Subcutaneous adipose tissue (tissue), 4 donors: Measurements from ENCODE around the gene CPXM2. TPM values are rescaled to one million over a fixed set of nuclear protein-coding genes. Genes with fewer than 3 reads are reported as not detected.

Source experiments
- CTCF ChIP-seq: fragments of 450-650 bp; IDR thresholded peaks from one replicate; pipeline ENCODE4 v1.5.1; 2016; ENCODE audit warnings: low read depth, mild to moderate bottlenecking, control low read depth, antibody characterized with exemption, moderate library complexity
- total RNA-seq, 4 donors: library from RNA; depleted of rRNA; stranded (reverse); fragments of >200 nt; gene quantifications; one replicate each; pipeline ENCODE4 v1.1.0, GENCODE V29; 2016

Gene CPXM2
- total RNA-seq, 4 donors from 2014 or later: 4.4 to 11.7 (median 6.7) TPM

DNA sequence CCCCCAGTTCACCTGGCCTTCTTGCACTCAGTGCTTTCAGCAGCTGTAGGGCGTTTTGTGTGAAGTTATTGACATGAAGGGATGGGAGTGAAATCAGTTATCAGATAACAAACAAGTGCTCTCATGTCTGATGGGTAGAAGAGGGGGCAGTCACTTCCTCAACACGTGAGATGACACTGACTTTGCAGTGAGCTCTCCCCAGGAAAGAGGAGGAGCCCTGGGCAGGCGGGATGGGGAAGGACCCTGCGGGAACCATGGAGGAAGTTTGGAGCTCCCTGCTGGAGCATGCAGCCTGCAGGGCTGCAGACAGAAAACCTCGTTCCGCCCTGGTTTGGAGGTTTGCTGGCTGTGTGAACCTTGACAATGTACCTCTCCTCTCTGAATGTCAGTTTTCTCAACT lies 186.8 kb downstream of the CPXM2 start:
- no peak for TF ChIP-seq CTCF

DNA sequence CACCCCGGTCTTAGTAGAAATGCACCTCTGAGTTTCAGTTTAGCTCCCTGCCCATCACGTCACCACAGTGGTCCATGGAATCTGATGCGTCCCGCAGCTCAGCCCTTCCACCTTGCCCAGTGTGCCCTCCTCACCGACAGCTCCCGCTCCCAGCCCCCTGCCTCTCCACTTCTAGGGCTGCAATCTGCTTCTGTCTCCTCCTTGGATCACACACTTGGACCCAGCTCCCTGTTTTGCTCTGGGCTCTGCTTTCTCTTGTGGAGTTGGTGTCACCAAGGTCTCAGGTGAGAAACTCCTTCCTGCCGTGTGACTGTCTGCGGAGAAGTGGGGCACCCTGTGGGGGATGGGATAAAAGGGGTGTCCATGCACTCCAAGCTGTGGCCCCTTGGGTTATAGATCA lies 187.5 kb downstream of the CPXM2 start:
- no peak for TF ChIP-seq CTCF

DNA sequence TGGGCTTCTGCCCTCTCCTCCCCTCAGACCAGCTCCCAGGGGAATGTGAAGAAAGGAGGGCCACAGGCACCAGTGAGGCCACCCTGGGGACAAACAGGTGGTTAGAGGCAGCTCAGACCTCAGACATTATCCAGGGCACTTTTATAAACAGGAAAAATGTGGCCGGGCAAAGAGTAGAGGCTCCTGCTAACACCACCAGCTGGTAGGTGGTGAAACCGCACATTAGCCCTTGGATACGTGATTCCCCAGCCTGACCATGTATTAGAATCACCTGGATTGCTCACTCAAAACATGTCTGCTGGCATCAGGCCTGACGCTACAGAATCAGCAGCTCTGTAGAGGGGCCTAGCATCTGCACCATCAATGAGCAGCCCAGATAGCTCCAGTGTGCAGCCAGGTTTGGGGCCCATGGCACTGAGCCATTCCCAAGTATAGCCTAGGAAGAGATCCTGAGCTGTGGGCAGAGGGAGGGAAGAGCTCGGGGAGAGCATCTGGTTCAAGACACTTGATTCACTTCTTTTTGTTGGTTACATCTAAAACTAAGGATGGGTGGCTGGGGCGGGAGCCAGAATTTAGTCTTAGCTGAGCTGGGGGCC lies 188.3 kb downstream of the CPXM2 start:
- no peak for TF ChIP-seq CTCF

Other genes with a start within 250 kb of the CPXM2 start
- not detected for gene GPR26, start 225.5 kb downstream of the CPXM2 start, total RNA-seq
- 10 to 100 TPM; 16.8 to 75.6 (median 26.3) TPM for gene CHST15, start 201.8 kb upstream of the CPXM2 start, total RNA-seq